Stimulated activated effector memory CD8-positive, alpha-beta T cell treated with anti-CD3 and anti-CD28 coated beads, Interleukin-12 subunit alpha, Interleukin-12 subunit beta, amount 100 ng/mL, for 72 hours (primary cell): ENCODE data around the gene MRPL43.

Experiments
- ATAC-seq: fragments of 150-1000 bp; cut with Tn5 transposase; 2 replicates; pipeline ENCODE4 v1.10.0; 2021
- DNase-seq, 2 donors: peaks; one replicate each; pipeline ENCODE4 v3.0.0; 2021 to 2022; ENCODE audit warnings: low spot score in 2 of 2
- H3K27ac Mint-ChIP-seq: one replicate; pipeline ENCODE4 v1.8.0; 2022; ENCODE audit warnings: mild to moderate bottlenecking, mixed read lengths
- H3K36me3 Mint-ChIP-seq: one replicate; pipeline ENCODE4 v1.8.0; 2022; ENCODE audit warnings: mild to moderate bottlenecking, mixed read lengths
- H3K4me1 Mint-ChIP-seq: one replicate; pipeline ENCODE4 v1.8.0; 2022; ENCODE audit warnings: mixed read lengths
- H3K4me3 Mint-ChIP-seq: one replicate; pipeline ENCODE4 v1.8.0; 2022; ENCODE audit warnings: mild to moderate bottlenecking, mixed read lengths
- H3K9me3 Mint-ChIP-seq: one replicate; pipeline ENCODE4 v1.8.0; 2022; ENCODE audit warnings: mixed read lengths

Gene MRPL43

GRCh38 chr10:100970914-100971811 lies 16.1 kb downstream of the MRPL43 start:
- Mint-ChIP-seq H3K4me3 (peak overlapping the region; percentile 60), H3K4me1 (peaks cover 27% of the 10 kb centered on the region), H3K27ac (no peak overlapping the region), H3K36me3 (no peaks in the 10 kb centered on the region), H3K9me3 (no peaks in the 10 kb centered on the region)
- DNase-seq = no peak
- peak; percentile 11 for ATAC-seq

GRCh38 chr10:100970076-100970913 lies 17.0 kb downstream of the MRPL43 start:
- ATAC-seq (no peak), DNase-seq (no peak)
- peaks cover 6% of the 10 kb centered on the region for H3K36me3 Mint-ChIP-seq
- no peak overlapping the region for H3K27ac Mint-ChIP-seq
- no peaks in the 10 kb centered on the region for H3K9me3 Mint-ChIP-seq
- H3K4me3 Mint-ChIP-seq = peak overlapping the region; percentile 60
- H3K4me1 Mint-ChIP-seq = peaks cover 27% of the 10 kb centered on the region

- ATAC-seq (peak; percentile 79), DNase-seq (peak; percentile 38 to 72)
- peaks cover 27% of the 10 kb centered on the region for H3K4me1 Mint-ChIP-seq
- peaks cover 6% of the 10 kb centered on the region for H3K36me3 Mint-ChIP-seq
- peak within 1 kb of the TSS; percentile 42 for H3K27ac Mint-ChIP-seq
- no peaks in the 10 kb centered on the region for H3K9me3 Mint-ChIP-seq
- H3K4me3 Mint-ChIP-seq = peak within 1 kb of the TSS; percentile 60
These were observed 17.9 kb downstream of the MRPL43 start, which contains the start of gene SEMA4G for GRCh38 chr10:100969187-100970075. TSS of gene SEMA4G (plus strand) at chr10:100969504. CDS start at chr10:100972913, 3,409 bp downstream.

- DNase-seq (no peak), ATAC-seq (peak; percentile 4)
- Mint-ChIP-seq H3K27ac (peak overlapping the region; percentile 42), H3K36me3 (peaks cover 6% of the 10 kb centered on the region), H3K4me3 (peak overlapping the region; percentile 60), H3K9me3 (no peaks in the 10 kb centered on the region), H3K4me1 (peaks cover 27% of the 10 kb centered on the region)
These were observed 18.5 kb downstream of the MRPL43 start for GRCh38 chr10:100968863-100969186.

- DNase-seq (no peak), ATAC-seq (no peak)
- Mint-ChIP-seq H3K9me3 (no peaks in the 10 kb centered on the region), H3K4me3 (peak overlapping the region; percentile 60), H3K27ac (peak overlapping the region; percentile 42), H3K36me3 (peaks cover 7% of the 10 kb centered on the region), H3K4me1 (peaks cover 27% of the 10 kb centered on the region)
These were observed 19.1 kb downstream of the MRPL43 start for GRCh38 chr10:100968062-100968736.

GRCh38 chr10:100967332-100967731 lies 20.0 kb downstream of the MRPL43 start:
- H3K36me3 Mint-ChIP-seq = peaks cover 16% of the 10 kb centered on the region
- peaks cover 21% of the 10 kb centered on the region for H3K4me1 Mint-ChIP-seq
- ATAC-seq (no peak), DNase-seq (no peak)
- no peaks in the 10 kb centered on the region for H3K9me3 Mint-ChIP-seq
- no peak overlapping the region for H3K27ac Mint-ChIP-seq
- no peak overlapping the region for H3K4me3 Mint-ChIP-seq

- H3K27ac Mint-ChIP-seq = no peak overlapping the region
- no peak for ATAC-seq
- no peak overlapping the region for H3K4me3 Mint-ChIP-seq
- peaks cover 20% of the 10 kb centered on the region for H3K36me3 Mint-ChIP-seq
- no peaks in the 10 kb centered on the region for H3K9me3 Mint-ChIP-seq
- H3K4me1 Mint-ChIP-seq = peaks cover 21% of the 10 kb centered on the region
- DNase-seq = no peak
These were observed 20.4 kb downstream of the MRPL43 start for GRCh38 chr10:100966887-100967286.

GRCh38 chr10:100965820-100966219 lies 21.5 kb downstream of the MRPL43 start:
- no peak for ATAC-seq
- Mint-ChIP-seq H3K9me3 (no peaks in the 10 kb centered on the region), H3K4me3 (no peak overlapping the region), H3K4me1 (peaks cover 21% of the 10 kb centered on the region), H3K36me3 (peaks cover 31% of the 10 kb centered on the region), H3K27ac (peak overlapping the region; percentile 27)
- DNase-seq = no peak

GRCh38 chr10:100963826-100964225 lies 23.5 kb downstream of the MRPL43 start:
- peaks cover 8% of the 10 kb centered on the region for H3K4me1 Mint-ChIP-seq
- no peak overlapping the region for H3K27ac Mint-ChIP-seq
- H3K4me3 Mint-ChIP-seq = no peak overlapping the region
- no peak for DNase-seq
- H3K36me3 Mint-ChIP-seq = peaks cover 51% of the 10 kb centered on the region
- no peaks in the 10 kb centered on the region for H3K9me3 Mint-ChIP-seq
- no peak for ATAC-seq

GRCh38 chr10:100962351-100963080 lies 24.8 kb downstream of the MRPL43 start:
- no peaks in the 10 kb centered on the region for H3K4me1 Mint-ChIP-seq
- DNase-seq (no peak), ATAC-seq (no peak)
- no peaks in the 10 kb centered on the region for H3K9me3 Mint-ChIP-seq
- H3K27ac Mint-ChIP-seq = no peak overlapping the region
- H3K36me3 Mint-ChIP-seq = peaks cover 64% of the 10 kb centered on the region
- H3K4me3 Mint-ChIP-seq = no peak overlapping the region

DNA sequence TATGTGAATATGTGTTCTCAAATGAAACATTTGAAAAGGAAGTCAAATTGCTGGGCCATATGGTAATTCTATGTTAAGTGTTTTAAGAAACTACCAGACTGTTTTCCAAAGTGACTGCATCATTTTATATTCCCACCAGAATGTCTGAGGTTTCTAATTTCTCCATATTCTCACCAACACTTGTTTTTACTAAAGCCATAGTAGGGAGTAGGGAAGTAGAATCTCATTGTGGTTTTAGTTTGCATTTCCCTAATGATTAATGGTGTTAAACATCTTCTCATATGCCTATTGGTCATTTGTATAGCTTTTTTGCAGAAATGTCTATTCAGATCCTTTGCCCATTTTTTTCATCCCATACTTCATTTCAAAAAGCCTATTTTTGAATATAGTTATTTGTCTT lies 27.0 kb downstream of the MRPL43 start:
- DNase-seq (no peak), ATAC-seq (no peak)
- Mint-ChIP-seq H3K9me3 (no peaks in the 10 kb centered on the region), H3K36me3 (peaks cover 81% of the 10 kb centered on the region), H3K4me3 (no peak overlapping the region), H3K4me1 (no peaks in the 10 kb centered on the region), H3K27ac (peak overlapping the region; percentile 6)

GRCh38 chr10:100948916-100949315 lies 38.4 kb downstream of the MRPL43 start:
- DNase-seq = no peak
- Mint-ChIP-seq H3K27ac (no peak overlapping the region), H3K36me3 (peaks cover 100% of the 10 kb centered on the region), H3K9me3 (no peaks in the 10 kb centered on the region), H3K4me1 (no peaks in the 10 kb centered on the region), H3K4me3 (no peak overlapping the region)
- no peak for ATAC-seq

DNA sequence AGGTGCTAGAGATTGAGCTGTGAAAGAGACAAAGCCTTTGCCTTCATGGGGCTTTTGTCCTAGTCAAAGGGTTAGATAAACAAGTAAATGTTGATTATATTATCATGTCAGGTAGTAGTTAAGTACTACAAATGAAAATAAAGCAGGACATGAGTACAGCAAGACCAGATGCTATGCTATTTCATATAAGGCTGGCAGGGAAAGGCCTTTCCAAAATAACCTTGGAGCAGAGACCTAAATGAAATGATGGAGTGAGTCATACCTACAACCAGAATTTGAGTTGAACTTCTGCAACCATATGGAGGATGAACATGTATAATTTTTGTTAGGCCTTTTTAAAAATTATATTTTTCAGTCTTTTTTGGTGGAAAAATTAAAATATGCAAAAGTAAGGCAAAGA lies 41.5 kb downstream of the MRPL43 start:
- Mint-ChIP-seq H3K36me3 (peaks cover 100% of the 10 kb centered on the region), H3K4me1 (no peaks in the 10 kb centered on the region), H3K27ac (no peak overlapping the region), H3K9me3 (no peaks in the 10 kb centered on the region), H3K4me3 (no peak overlapping the region)
- DNase-seq (no peak), ATAC-seq (no peak)

DNA sequence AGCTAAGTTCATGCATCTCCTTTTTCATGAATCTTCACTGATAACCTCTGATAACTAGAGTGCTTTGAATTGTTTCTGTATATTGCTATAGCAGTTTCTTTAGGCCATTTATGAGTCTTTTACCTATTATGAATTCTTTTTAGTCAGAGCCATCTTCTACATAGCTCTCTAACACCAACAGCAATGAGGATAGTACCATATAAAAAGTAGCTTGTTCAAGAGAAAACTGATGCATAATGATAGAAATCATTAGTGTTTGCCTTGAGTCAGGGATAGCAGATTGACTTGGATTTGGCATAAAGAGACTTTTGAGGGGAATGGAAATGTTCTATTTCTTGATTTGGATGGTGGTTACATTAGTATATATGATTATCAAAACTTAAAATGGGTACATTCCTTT lies 43.8 kb downstream of the MRPL43 start:
- no peak overlapping the region for H3K27ac Mint-ChIP-seq
- no peak for ATAC-seq
- no peak for DNase-seq
- H3K36me3 Mint-ChIP-seq = peaks cover 100% of the 10 kb centered on the region
- no peak overlapping the region for H3K4me3 Mint-ChIP-seq
- no peaks in the 10 kb centered on the region for H3K9me3 Mint-ChIP-seq
- no peaks in the 10 kb centered on the region for H3K4me1 Mint-ChIP-seq
